Ascending aorta (tissue), 2 donors: Measurements from ENCODE around the gene SART1. TPM values are rescaled to one million over a fixed set of nuclear protein-coding genes. Genes with fewer than 3 reads are reported as not detected.

Experiments used
- DNase-seq, 2 donors: peaks; one replicate each; pipeline ENCODE4 v3.0.0-alpha.2; 2019; ENCODE audit warnings: low spot score in 2 of 2
- H3K27ac ChIP-seq, 2 donors: fragments of 200-600 bp; sonication (generic); one replicate each; pipeline ENCODE4 v1.5.1; 2016 to 2017; ENCODE audit warnings: mild to moderate bottlenecking in 1 of 2
- H3K27me3 ChIP-seq: fragments of 200-600 bp; sonication (generic); one replicate; pipeline ENCODE4 v1.5.1; 2017
- H3K36me3 ChIP-seq, 2 donors: fragments of 200-600 bp; sonication (generic); one replicate each; pipeline ENCODE4 v1.5.1; 2016
- H3K4me1 ChIP-seq, 2 donors: fragments of 200-600 bp; sonication (generic); one replicate each; pipeline ENCODE4 v1.5.1; 2016 to 2017; ENCODE audit warnings: mild to moderate bottlenecking in 1 of 2
- H3K4me3 ChIP-seq, 2 donors: fragments of 200-600 bp; sonication (generic); one replicate each; pipeline ENCODE4 v1.5.1; 2016 to 2017; ENCODE audit warnings: mild to moderate bottlenecking in 1 of 2
- H3K9me3 ChIP-seq, 2 donors: fragments of 200-600 bp; sonication (generic); one replicate each; pipeline ENCODE4 v1.5.1; 2016
- intact Hi-C: fragments of 100-400 bp; cut with DNase I; formaldehyde crosslinking; loops from one replicate; pipeline ENCODE4 v1.15.1; 2023
- total RNA-seq: library from RNA; depleted of rRNA; stranded (reverse); fragments of >200 nt; gene quantifications from one replicate; pipeline ENCODE4 v1.1.0, GENCODE V29; 2016
- TF ChIP-seq, protein P1 (sequence below), 3 experiments: fragments of 200-600 bp in 2 of 3; fragments of 450-650 bp in 1 of 3; sonication (generic) in 2 of 3; IDR thresholded peaks; one replicate each; pipeline ENCODE4 v1.5.1; 2016 to 2019; ENCODE audit warnings: antibody characterized with exemption in 3 of 3, mild to moderate bottlenecking in 1 of 3, moderate library complexity in 1 of 3

The SART1 gene
- total RNA-seq, result 28.4 TPM

GRCh38 chr11:65961267-65962140 is at the start of gene SART1:
SART1 (plus strand) TSS chr11:65961734; CDS start chr11:65961781, 47 bp downstream.
- Histone ChIP-seq H3K27me3 (no peaks in the 10 kb centered on the region), H3K4me1 (peaks cover 15 to 23% of the 10 kb centered on the region in 2 donors), H3K4me3 (peak within 1 kb of the TSS; percentile 89 to 100), H3K9me3 (no peaks in the 10 kb centered on the region), H3K27ac (peak within 1 kb of the TSS; percentile 86 to 96), H3K36me3 (peaks cover 24 to 29% of the 10 kb centered on the region in 2 donors)
- intact Hi-C loops, result loop anchor here (1.0 kb wide), 5 partner anchors 28 to 77 kb away; partner anchors contain the start of genes BANF1, C11orf68, DRAP1 and EIF1AD
- TF ChIP-seq, protein P1, sequence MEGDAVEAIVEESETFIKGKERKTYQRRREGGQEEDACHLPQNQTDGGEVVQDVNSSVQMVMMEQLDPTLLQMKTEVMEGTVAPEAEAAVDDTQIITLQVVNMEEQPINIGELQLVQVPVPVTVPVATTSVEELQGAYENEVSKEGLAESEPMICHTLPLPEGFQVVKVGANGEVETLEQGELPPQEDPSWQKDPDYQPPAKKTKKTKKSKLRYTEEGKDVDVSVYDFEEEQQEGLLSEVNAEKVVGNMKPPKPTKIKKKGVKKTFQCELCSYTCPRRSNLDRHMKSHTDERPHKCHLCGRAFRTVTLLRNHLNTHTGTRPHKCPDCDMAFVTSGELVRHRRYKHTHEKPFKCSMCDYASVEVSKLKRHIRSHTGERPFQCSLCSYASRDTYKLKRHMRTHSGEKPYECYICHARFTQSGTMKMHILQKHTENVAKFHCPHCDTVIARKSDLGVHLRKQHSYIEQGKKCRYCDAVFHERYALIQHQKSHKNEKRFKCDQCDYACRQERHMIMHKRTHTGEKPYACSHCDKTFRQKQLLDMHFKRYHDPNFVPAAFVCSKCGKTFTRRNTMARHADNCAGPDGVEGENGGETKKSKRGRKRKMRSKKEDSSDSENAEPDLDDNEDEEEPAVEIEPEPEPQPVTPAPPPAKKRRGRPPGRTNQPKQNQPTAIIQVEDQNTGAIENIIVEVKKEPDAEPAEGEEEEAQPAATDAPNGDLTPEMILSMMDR (IDR thresholded peaks at IDR 0.05), result peak in 1 of 3 experiments; percentile 13
- peak; percentile 86 to 99 for DNase-seq

GRCh38 chr11:65912845-65913244 is 48.7 kb upstream of the SART1 start:
- peak overlapping the region; percentile 5 to 64 for H3K27ac ChIP-seq
- no peaks in the 10 kb centered on the region for H3K27me3 ChIP-seq
- H3K4me1 ChIP-seq, result peaks cover 29 to 52% of the 10 kb centered on the region in 2 donors
- no peak overlapping the region for H3K4me3 ChIP-seq
- no peaks in the 10 kb centered on the region for H3K36me3 ChIP-seq
- H3K9me3 ChIP-seq, result no peaks in the 10 kb centered on the region
- DNase-seq, result no peak
- TF ChIP-seq, protein P1 (IDR thresholded peaks at IDR 0.05), result no peak
- intact Hi-C loops, result no loop called here

DNA sequence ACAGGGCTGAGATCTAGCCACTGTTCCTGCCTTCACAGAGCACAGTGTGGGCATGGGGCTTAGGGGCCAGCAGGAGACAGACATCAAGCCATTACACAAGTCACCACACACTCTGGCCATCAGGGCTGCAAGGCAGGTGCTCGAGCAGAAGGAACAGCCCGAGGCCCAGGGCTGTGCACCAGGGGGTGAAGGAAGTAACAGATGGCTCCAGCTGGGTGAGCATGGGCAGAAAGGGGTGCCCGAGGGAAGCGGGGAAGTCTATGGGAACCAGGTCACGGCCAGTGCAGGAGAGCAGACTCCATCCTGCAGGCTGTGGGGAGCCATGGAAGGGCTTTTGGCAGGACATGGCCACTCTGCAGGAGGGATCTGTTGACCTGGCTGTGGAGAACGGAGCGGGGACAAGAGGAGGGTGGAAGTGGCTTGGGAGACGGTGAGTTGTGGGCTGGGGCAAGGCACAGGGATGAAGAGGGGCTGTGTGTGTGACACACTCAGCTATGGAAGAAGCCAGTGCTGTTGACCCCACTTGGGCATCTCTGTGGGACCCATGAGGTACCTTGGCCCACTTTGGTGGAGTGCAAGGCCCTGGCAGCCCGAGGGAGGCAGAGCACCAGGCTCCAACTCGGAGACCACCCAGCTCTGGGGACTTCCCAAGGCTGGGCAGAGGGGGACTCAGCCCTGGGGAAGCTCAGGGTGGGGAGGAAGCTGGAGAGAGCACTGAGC is 46.3 kb upstream of the SART1 start:
- TF ChIP-seq, protein P1 (IDR thresholded peaks at IDR 0.05), result no peak

GRCh38 chr11:65915821-65916251 is 45.7 kb upstream of the SART1 start:
- H3K36me3 ChIP-seq, result no peaks in the 10 kb centered on the region
- TF ChIP-seq, protein P1 (IDR thresholded peaks at IDR 0.05), result no peak
- peak; percentile 86 to 97 for DNase-seq
- intact Hi-C loops, result loop anchor here (1.0 to 5.0 kb wide), 2 partner anchors 15 to 254 kb away; partner anchors contain the start of gene RELA
- no peaks in the 10 kb centered on the region for H3K27me3 ChIP-seq
- H3K4me1 ChIP-seq, result peaks cover 44 to 62% of the 10 kb centered on the region in 2 donors
- H3K9me3 ChIP-seq, result no peaks in the 10 kb centered on the region
- H3K4me3 ChIP-seq, result peak overlapping the region in 1 of 2 donors; percentile 98
- H3K27ac ChIP-seq, result peak overlapping the region; percentile 96 to 98

More for the DNA sequence above, 46.3 kb upstream of the SART1 start:
- no peaks in the 10 kb centered on the region for H3K36me3 ChIP-seq
- peaks cover 38 to 56% of the 10 kb centered on the region in 2 donors for H3K4me1 ChIP-seq
- H3K27me3 ChIP-seq, result no peaks in the 10 kb centered on the region
- peak overlapping the region; percentile 96 to 98 for H3K27ac ChIP-seq
- no peaks in the 10 kb centered on the region for H3K9me3 ChIP-seq
- no peak for DNase-seq
- intact Hi-C loops, result loop anchor here (1.0 to 5.0 kb wide), 2 partner anchors 14 to 253 kb away; partner anchors contain the start of gene RELA
- peak overlapping the region in 1 of 2 donors; percentile 20 for H3K4me3 ChIP-seq

DNA sequence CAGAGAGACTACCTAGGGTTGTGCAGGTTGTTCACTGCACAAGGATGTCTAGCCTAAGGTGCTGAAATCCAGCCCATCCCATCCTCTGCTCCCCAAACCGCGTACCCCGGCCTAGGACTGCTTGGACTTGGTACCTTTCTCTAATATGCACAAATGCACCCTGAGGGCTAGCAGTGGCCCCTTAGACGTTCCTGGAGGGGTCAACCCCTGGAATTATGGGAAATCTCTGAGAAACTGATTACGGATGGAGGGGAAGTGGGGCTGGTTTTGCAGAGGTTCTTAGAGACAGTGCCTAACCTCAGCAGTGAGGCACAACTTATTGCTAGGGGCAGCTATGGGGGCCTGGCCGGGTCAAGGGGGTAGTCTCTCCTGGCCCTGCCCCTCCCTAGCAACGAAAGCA is 45.1 kb upstream of the SART1 start:
- Histone ChIP-seq H3K4me1 (peaks cover 47 to 63% of the 10 kb centered on the region in 2 donors), H3K9me3 (no peaks in the 10 kb centered on the region), H3K27ac (peak overlapping the region; percentile 96 to 98), H3K4me3 (peak overlapping the region in 1 of 2 donors; percentile 98), H3K27me3 (no peaks in the 10 kb centered on the region), H3K36me3 (peaks cover 0 to 5% of the 10 kb centered on the region in 2 donors)
- intact Hi-C loops, result loop anchor here (5.0 kb wide), 1 partner anchor 254 kb away; the partner anchor contains the start of gene RELA
- TF ChIP-seq, protein P1 (IDR thresholded peaks at IDR 0.05), result no peak
- DNase-seq, result no peak
